Measurements from ENCODE around the gene PLEKHG4B. TPM values are rescaled to one million over a fixed set of nuclear protein-coding genes. Genes with fewer than 3 reads are reported as not detected.
A peak's percentile ranks its signal among the peaks of the same experiment; 100 is the strongest.

Gene PLEKHG4B
- total and polyA plus RNA-seq, 8 donors, result 0.21 to 0.75 (median 0.38) TPM

- no peaks in the 10 kb centered on the region for H3K27me3 ChIP-seq
- no peaks in the 10 kb centered on the region for H3K9me3 ChIP-seq
- no peak for FAIRE-seq
- 74 to 83% methylated on average over 22 of the region's 22 CpGs for WGBS, 2 donors
- intact Hi-C loops (cut with DNase I), result no loop called here
- no peak overlapping the region for H3K27ac ChIP-seq
- H3K4me1 ChIP-seq, result no peaks in the 10 kb centered on the region
- H3K4me3 ChIP-seq, result no peak overlapping the region
- ATAC-seq, result no peak
- no peak for TF ChIP-seq CTCF (IDR thresholded peaks at IDR 0.05)
- no peak for DNase-seq
- no peaks in the 10 kb centered on the region for H3K36me3 ChIP-seq
These were observed 6.5 kb upstream of the PLEKHG4B start for GRCh38 chr5:85334-85995.

GRCh38 chr5:89337-90286 is 2.4 kb upstream of the PLEKHG4B start:
- Histone ChIP-seq H3K36me3 (no peaks in the 10 kb centered on the region), H3K27ac (no peak overlapping the region), H3K9me3 (no peaks in the 10 kb centered on the region), H3K27me3 (peaks cover 0 to 7% (median 3%) of the 10 kb centered on the region in 4 donors), H3K4me1 (no peaks in the 10 kb centered on the region), H3K4me3 (no peak overlapping the region)
- no peak for FAIRE-seq
- intact Hi-C loops (cut with DNase I), result no loop called here
- ATAC-seq, result no peak
- 80 to 90% methylated on average over 16 to 17 of the region's 17 CpGs for WGBS, 2 donors
- no peak for TF ChIP-seq CTCF (IDR thresholded peaks at IDR 0.05)
- no peak for DNase-seq

- no peaks in the 10 kb centered on the region for H3K36me3 ChIP-seq
- FAIRE-seq (no peak), ATAC-seq (peak; percentile 40 to 67 (median 60)), DNase-seq (peak in 1 of 6 donors; percentile 37)
- TF ChIP-seq CTCF (IDR thresholded peaks at IDR 0.05), result no peak
- H3K4me3 ChIP-seq, result no peak overlapping the region
- H3K27ac ChIP-seq, result no peak overlapping the region
- H3K27me3 ChIP-seq, result peaks cover 0 to 7% (median 3%) of the 10 kb centered on the region in 4 donors
- 39 to 42% methylated on average over 18 of the region's 18 CpGs for WGBS, 2 donors
- H3K4me1 ChIP-seq, result no peaks in the 10 kb centered on the region
- H3K9me3 ChIP-seq, result no peaks in the 10 kb centered on the region
- intact Hi-C loops (cut with DNase I), result no loop called here
These were observed 1.1 kb upstream of the PLEKHG4B start for GRCh38 chr5:90590-91547.

- no peaks in the 10 kb centered on the region for H3K9me3 ChIP-seq
- no peak overlapping the region for H3K27ac ChIP-seq
- WGBS, 2 donors, result 14 to 19% methylated on average over 16 to 30 of the region's 37 CpGs
- ATAC-seq (no peak), DNase-seq (no peak), FAIRE-seq (no peak)
- no peak overlapping the region for H3K4me3 ChIP-seq
- H3K27me3 ChIP-seq, result peaks cover 0 to 7% (median 3%) of the 10 kb centered on the region in 4 donors
- H3K4me1 ChIP-seq, result no peaks in the 10 kb centered on the region
- intact Hi-C loops (cut with DNase I), result no loop called here
- H3K36me3 ChIP-seq, result no peaks in the 10 kb centered on the region
- TF ChIP-seq CTCF (IDR thresholded peaks at IDR 0.05), result no peak
These were observed 643 bp downstream of the PLEKHG4B start for GRCh38 chr5:92401-93220.
